ENCODE measurements around the gene EFCAB12. TPM values are rescaled to one million over a fixed set of nuclear protein-coding genes. Genes with fewer than 3 reads are reported as not detected.

The EFCAB12 gene
- total RNA-seq, 1 donor from 2014 or later, result 0.13 TPM

DNA sequence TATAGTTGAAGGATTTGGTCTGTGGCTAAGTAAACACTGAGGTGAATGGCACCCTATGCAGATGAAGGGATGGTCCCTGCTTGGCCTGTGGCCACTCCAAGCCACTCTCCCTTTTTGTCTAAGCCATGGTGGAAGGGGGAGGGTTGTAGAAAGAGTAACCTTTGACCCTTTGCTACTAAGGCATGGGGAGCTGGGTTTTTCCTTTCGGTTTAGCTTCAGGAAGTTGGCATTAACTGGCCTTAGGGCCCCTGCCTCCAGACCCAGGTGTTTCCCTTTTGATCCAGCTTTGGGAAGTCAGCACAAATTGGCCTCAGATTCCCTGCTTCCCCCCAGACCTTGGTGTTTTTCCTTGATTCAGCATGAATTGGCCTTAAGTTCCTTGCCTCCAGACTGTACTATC lies 49.5 kb downstream of the EFCAB12 start:
- Histone ChIP-seq H3K27ac (no peak overlapping the region), H3K4me2 (no peak overlapping the region), H3K4me3 (no peak overlapping the region), H3K27me3 (no peaks in the 10 kb centered on the region), H3F3A (ENCODE audit: low read depth) (peaks cover 4% of the 10 kb centered on the region), H3K79me2 (ENCODE audit: low read depth) (no peaks in the 10 kb centered on the region), H3K4me1 (peaks cover 3% of the 10 kb centered on the region), H2AFZ (replicated peaks) (no peak overlapping the region), H4K20me1 (ENCODE audit: low read depth) (no peaks in the 10 kb centered on the region), H3K9me3 (ENCODE audit: low read depth) (no peaks in the 10 kb centered on the region), H3K9ac (no peak overlapping the region), H3K36me3 (no peaks in the 10 kb centered on the region)
- DNase-seq (ENCODE audit: low spot score), result no peak
- Mint-ChIP-seq H3K27me3 (ENCODE audit: insufficient read depth, low read depth) (peaks cover 4% of the 10 kb centered on the region), H3K4me1 (peaks cover 6% of the 10 kb centered on the region), H3K36me3 (no peaks in the 10 kb centered on the region), H3K9me3 (peaks cover 6% of the 10 kb centered on the region), H3K27ac (no peak overlapping the region), H3K4me3 (no peak overlapping the region)
- no peak for TF ChIP-seq EZH2phosphoT487 (IDR thresholded peaks at IDR 0.05)
- no peak for TF ChIP-seq EZH2 (IDR thresholded peaks at IDR 0.05)

DNA sequence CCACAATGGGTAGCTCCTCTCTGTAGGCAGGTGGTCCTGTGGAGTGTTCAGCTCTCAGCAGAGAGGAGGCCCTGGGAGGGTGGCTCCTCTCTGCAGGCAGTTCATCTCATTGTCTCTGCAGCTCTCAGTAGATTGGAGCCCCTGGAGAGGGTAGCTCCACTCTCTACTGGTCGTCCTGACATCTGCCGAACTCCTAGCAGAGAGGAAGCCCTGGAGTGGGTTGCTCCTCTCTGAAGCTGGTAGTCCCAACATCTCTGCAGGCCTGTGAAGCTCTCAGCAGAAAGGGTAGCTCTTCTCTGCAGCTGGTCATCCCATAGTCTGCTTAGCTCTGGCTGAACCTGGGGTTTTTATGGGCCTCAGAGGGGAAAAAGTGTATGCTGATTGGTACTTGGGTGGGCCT lies 50.8 kb downstream of the EFCAB12 start:
- no peaks in the 10 kb centered on the region for H4K20me1 ChIP-seq (ENCODE audit: low read depth)
- H3K27ac ChIP-seq, result no peak overlapping the region
- no peaks in the 10 kb centered on the region for H3F3A ChIP-seq (ENCODE audit: low read depth)
- H3K36me3 Mint-ChIP-seq, result no peaks in the 10 kb centered on the region
- no peak overlapping the region for H3K4me2 ChIP-seq
- TF ChIP-seq CTCF (IDR thresholded peaks at IDR 0.05) (no peak), EZH2phosphoT487 (IDR thresholded peaks at IDR 0.05) (no peak), EZH2 (IDR thresholded peaks at IDR 0.05) (no peak)
- H3K9me3 Mint-ChIP-seq, result peaks cover 6% of the 10 kb centered on the region
- no peaks in the 10 kb centered on the region for H3K27me3 ChIP-seq
- no peaks in the 10 kb centered on the region for H3K9me3 ChIP-seq (ENCODE audit: low read depth)
- H3K4me1 Mint-ChIP-seq, result peaks cover 2% of the 10 kb centered on the region
- H3K36me3 ChIP-seq, result no peaks in the 10 kb centered on the region
- no peak overlapping the region for H3K27ac Mint-ChIP-seq
- H3K27me3 Mint-ChIP-seq (ENCODE audit: insufficient read depth, low read depth), result peaks cover 4% of the 10 kb centered on the region
- H3K4me3 Mint-ChIP-seq, result no peak overlapping the region
- H3K4me3 ChIP-seq, result no peak overlapping the region
- DNase-seq (ENCODE audit: low spot score), result no peak
- H3K9ac ChIP-seq, result no peak overlapping the region
- no peaks in the 10 kb centered on the region for H3K79me2 ChIP-seq (ENCODE audit: low read depth)
- no peaks in the 10 kb centered on the region for H3K4me1 ChIP-seq
- H2AFZ ChIP-seq (replicated peaks), result no peak overlapping the region

DNA sequence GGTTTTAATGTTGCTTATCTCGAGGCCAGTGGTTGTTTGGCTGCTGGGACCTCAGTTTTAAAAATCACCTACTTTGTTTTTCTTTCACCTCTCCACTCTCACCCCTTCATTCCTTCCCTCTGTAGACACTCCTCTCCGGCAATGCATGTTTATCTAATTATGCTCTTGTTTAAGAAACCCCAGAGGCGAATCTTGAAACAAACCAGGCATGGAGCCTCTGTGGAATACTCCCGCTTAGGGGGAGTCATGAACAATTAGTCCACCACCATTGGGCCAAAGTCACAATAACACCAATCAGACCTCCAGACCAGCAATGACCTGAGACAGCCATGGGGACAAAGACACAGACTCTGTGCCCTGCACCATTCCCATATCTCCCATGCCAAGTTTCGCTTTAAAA lies 53.3 kb downstream of the EFCAB12 start:
- H3K4me1 Mint-ChIP-seq, result peaks cover 2% of the 10 kb centered on the region
- no peaks in the 10 kb centered on the region for H3K4me1 ChIP-seq
- no peaks in the 10 kb centered on the region for H3K27me3 Mint-ChIP-seq (ENCODE audit: insufficient read depth, low read depth)
- no peak overlapping the region for H3K4me3 ChIP-seq
- no peaks in the 10 kb centered on the region for H3K36me3 Mint-ChIP-seq
- H2AFZ ChIP-seq (replicated peaks), result no peak overlapping the region
- no peak overlapping the region for H3K4me3 Mint-ChIP-seq
- no peaks in the 10 kb centered on the region for H3K9me3 ChIP-seq (ENCODE audit: low read depth)
- H3K36me3 ChIP-seq, result no peaks in the 10 kb centered on the region
- H3K4me2 ChIP-seq, result no peak overlapping the region
- H3K79me2 ChIP-seq (ENCODE audit: low read depth), result no peaks in the 10 kb centered on the region
- no peak overlapping the region for H3K9ac ChIP-seq
- H3K9me3 Mint-ChIP-seq, result peaks cover 4% of the 10 kb centered on the region
- no peaks in the 10 kb centered on the region for H3F3A ChIP-seq (ENCODE audit: low read depth)
- no peaks in the 10 kb centered on the region for H4K20me1 ChIP-seq (ENCODE audit: low read depth)
- TF ChIP-seq CTCF (IDR thresholded peaks at IDR 0.05) (no peak), EZH2 (IDR thresholded peaks at IDR 0.05) (no peak), EZH2phosphoT487 (IDR thresholded peaks at IDR 0.05) (no peak)
- no peak overlapping the region for H3K27ac Mint-ChIP-seq
- no peak overlapping the region for H3K27ac ChIP-seq
- H3K27me3 ChIP-seq, result no peaks in the 10 kb centered on the region
- no peak for DNase-seq (ENCODE audit: low spot score)

DNA sequence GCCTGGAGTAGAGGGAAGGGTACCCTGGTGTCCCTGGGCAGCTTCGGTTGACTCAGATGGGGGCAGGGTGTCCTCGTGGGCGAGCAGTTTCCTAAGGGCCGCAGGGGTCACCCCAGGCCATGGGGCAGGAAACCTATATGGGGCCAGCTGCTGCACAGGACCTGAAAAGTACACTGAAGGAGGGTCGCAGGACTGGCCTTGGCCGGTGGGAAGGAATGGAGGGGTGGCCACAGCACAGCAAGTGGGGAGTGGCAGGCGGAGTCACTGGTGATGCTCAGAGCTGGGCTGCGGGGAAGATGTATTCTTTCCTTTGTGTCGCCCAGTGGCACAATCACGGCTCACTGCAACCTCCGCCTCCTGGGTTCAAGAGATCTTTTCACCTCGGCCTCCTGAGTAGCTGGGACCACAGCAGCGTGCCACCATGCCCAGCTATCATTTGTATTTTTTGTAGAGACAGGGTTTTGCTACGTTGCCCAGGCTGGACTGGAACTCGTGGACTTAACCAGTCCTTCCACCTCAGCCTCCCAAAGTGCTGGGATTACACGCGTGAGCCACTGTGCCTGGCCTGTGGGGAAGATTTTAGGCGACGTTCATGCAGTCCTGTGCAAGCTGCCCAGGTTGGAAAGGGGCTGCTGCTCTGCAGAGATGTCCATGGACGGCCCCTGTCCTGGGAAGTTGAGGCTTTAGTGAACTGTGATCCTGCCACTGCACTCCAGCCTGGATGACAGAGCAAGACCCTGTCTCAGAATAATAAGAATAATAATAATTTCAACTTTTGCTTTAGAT lies 57.2 kb downstream of the EFCAB12 start:
- Histone ChIP-seq H3K27me3 (no peaks in the 10 kb centered on the region), H3K9ac (no peak overlapping the region), H3F3A (ENCODE audit: low read depth) (peaks cover 4% of the 10 kb centered on the region), H3K4me3 (no peak overlapping the region), H3K27ac (no peak overlapping the region), H3K4me2 (no peak overlapping the region), H3K79me2 (ENCODE audit: low read depth) (no peaks in the 10 kb centered on the region), H2AFZ (replicated peaks) (no peak overlapping the region), H3K9me3 (ENCODE audit: low read depth) (no peaks in the 10 kb centered on the region), H3K36me3 (no peaks in the 10 kb centered on the region), H3K4me1 (no peaks in the 10 kb centered on the region), H4K20me1 (ENCODE audit: low read depth) (no peaks in the 10 kb centered on the region)
- Mint-ChIP-seq H3K4me1 (peaks cover 6% of the 10 kb centered on the region), H3K4me3 (no peak overlapping the region), H3K27me3 (ENCODE audit: insufficient read depth, low read depth) (no peaks in the 10 kb centered on the region), H3K27ac (no peak overlapping the region), H3K9me3 (no peaks in the 10 kb centered on the region), H3K36me3 (no peaks in the 10 kb centered on the region)
- no peak for DNase-seq (ENCODE audit: low spot score)
- TF ChIP-seq EZH2phosphoT487 (IDR thresholded peaks at IDR 0.05) (no peak), EZH2 (IDR thresholded peaks at IDR 0.05) (no peak), CTCF (IDR thresholded peaks at IDR 0.05) (no peak)

Measured in neural progenitor cell (in vitro differentiated cells).